HEK293 (cell line): ENCODE data around the gene EZH2.
A peak's percentile ranks its signal among the peaks of the same experiment; 100 is the strongest.

Source experiments
- CTCF ChIA-PET: fragments of 350-600 bp; formaldehyde crosslinking; extraction: SDS; loops from one replicate; lab custom pipeline; 2021; ENCODE audit warnings: antibody characterized with exemption; lab: Yijun Ruan, JAX
- POLR2A ChIA-PET: fragments of 300-600 bp; formaldehyde crosslinking; extraction: SDS; loops from one replicate; lab custom pipeline; 2020; ENCODE audit warnings: antibody characterized with exemption, inconsistent platforms; lab: Yijun Ruan, JAX
- H3K27ac ChIP-seq: fragments of 200-500 bp; sonication (Bioruptor generic); 2 replicates; pipeline ENCODE4 v1.5.1; 2014; ENCODE audit warnings: low read depth, low read length, control low read depth, inconsistent platforms; ENCODE audit errors: extremely low read depth
- H3K36me3 ChIP-seq, 2 experiments: fragments of 200-500 bp in 1 of 2; sonication (Bioruptor generic) in 1 of 2; 1 replicate in 1 of 2; 2 replicates in 1 of 2; pipeline ENCODE4 v1.5.1; 2014 to 2017; ENCODE audit warnings: inconsistent platforms in 2 of 2, low read length in 2 of 2; ENCODE audit not compliant: control insufficient read depth in 2 of 2, insufficient read depth in 1 of 2
- H3K4me1 ChIP-seq: fragments of 200-500 bp; sonication (Bioruptor generic); 2 replicates; pipeline ENCODE4 v1.5.1; 2014; ENCODE audit warnings: mild to moderate bottlenecking, low read length, inconsistent platforms; ENCODE audit not compliant: control insufficient read depth, insufficient read depth
- H3K4me3 ChIP-seq: 2 replicates; pipeline ENCODE4 v1.5.1; 2011; ENCODE audit warnings: low read depth, mild to moderate bottlenecking, control low read depth, low read length, moderate library complexity
- H3K9me3 ChIP-seq: fragments of 200-500 bp; sonication (Bioruptor generic); 2 replicates; pipeline ENCODE4 v1.5.1; 2014; ENCODE audit warnings: low read depth, low read length, inconsistent platforms; ENCODE audit not compliant: control insufficient read depth, insufficient read depth
- KLF1 ChIP-seq: fragments of 450-650 bp; formaldehyde crosslinking; IDR thresholded peaks from 2 replicates; pipeline ENCODE4 v1.5.1; 2016; ENCODE audit warnings: missing biosample characterization, missing genetic modification characterization
- KLF10 ChIP-seq: fragments of 450-650 bp; IDR thresholded peaks from 2 replicates; pipeline ENCODE4 v1.5.1; 2018; ENCODE audit warnings: missing biosample characterization, mild to moderate bottlenecking, missing genetic modification characterization
- MEIS1 ChIP-seq: sonication (generic); formaldehyde crosslinking; IDR thresholded peaks from 2 replicates; pipeline ENCODE4 v1.8.1; 2022; ENCODE audit warnings: missing genetic modification reagents, mild to moderate bottlenecking, borderline replicate concordance
- MYNN ChIP-seq: fragments of 450-650 bp; formaldehyde crosslinking; IDR thresholded peaks from 2 replicates; pipeline ENCODE4 v1.5.1; 2016; ENCODE audit warnings: missing biosample characterization, missing genetic modification characterization, borderline replicate concordance
- PATZ1 ChIP-seq: fragments of 450-650 bp; formaldehyde crosslinking; IDR thresholded peaks from 2 replicates; pipeline ENCODE4 v1.5.1; 2016; ENCODE audit warnings: missing biosample characterization, missing genetic modification characterization
- ZFP69B ChIP-seq: fragments of 450-650 bp; formaldehyde crosslinking; IDR thresholded peaks from 2 replicates; pipeline ENCODE4 v1.5.1; 2016; ENCODE audit warnings: missing biosample characterization, missing genetic modification characterization
- ZIC2 ChIP-seq: fragments of 450-650 bp; formaldehyde crosslinking; IDR thresholded peaks from 2 replicates; pipeline ENCODE4 v1.5.1; 2016; ENCODE audit warnings: missing biosample characterization, missing genetic modification characterization
- ZNF112 ChIP-seq: fragments of 450-650 bp; formaldehyde crosslinking; IDR thresholded peaks from 2 replicates; pipeline ENCODE4 v1.5.0; 2017; ENCODE audit warnings: missing biosample characterization, missing genetic modification characterization
- ZNF121 ChIP-seq: fragments of 450-650 bp; formaldehyde crosslinking; IDR thresholded peaks from 2 replicates; pipeline ENCODE4 v1.5.1; 2016; ENCODE audit warnings: missing biosample characterization, missing genetic modification characterization
- ZNF394 ChIP-seq: fragments of 450-650 bp; formaldehyde crosslinking; IDR thresholded peaks from 2 replicates; pipeline ENCODE4 v1.5.1; 2016; ENCODE audit warnings: missing biosample characterization, missing genetic modification characterization, mild to moderate bottlenecking, moderate library complexity, borderline replicate concordance
- ZNF544 ChIP-seq: fragments of 450-650 bp; formaldehyde crosslinking; IDR thresholded peaks from 2 replicates; pipeline ENCODE4 v1.5.0; 2017; ENCODE audit warnings: missing biosample characterization, missing genetic modification characterization
- ZNF558 ChIP-seq: fragments of 450-650 bp; formaldehyde crosslinking; IDR thresholded peaks from 2 replicates; pipeline ENCODE4 v1.5.1; 2016; ENCODE audit warnings: missing biosample characterization, missing genetic modification characterization
- ZNF626 ChIP-seq: fragments of 450-650 bp; sonication (Bioruptor Pico); formaldehyde crosslinking; IDR thresholded peaks from 2 replicates; pipeline ENCODE4 v1.5.1; 2018; ENCODE audit warnings: missing biosample characterization, missing genetic modification characterization, inconsistent platforms
- ZNF629 ChIP-seq: fragments of 450-650 bp; formaldehyde crosslinking; IDR thresholded peaks from 2 replicates; pipeline ENCODE4 v1.5.1; 2017; ENCODE audit warnings: missing biosample characterization, missing genetic modification characterization
- ZNF777 ChIP-seq: fragments of 450-650 bp; formaldehyde crosslinking; IDR thresholded peaks from 2 replicates; pipeline ENCODE4 v1.5.1; 2017; ENCODE audit warnings: missing biosample characterization, missing genetic modification characterization, borderline replicate concordance
- ZNF837 ChIP-seq: fragments of 450-650 bp; formaldehyde crosslinking; IDR thresholded peaks from 2 replicates; pipeline ENCODE4 v1.5.1; 2016; ENCODE audit warnings: missing biosample characterization, missing genetic modification characterization
- ZSCAN18 ChIP-seq: fragments of 450-650 bp; formaldehyde crosslinking; IDR thresholded peaks from 2 replicates; pipeline ENCODE4 v1.5.1; 2016; ENCODE audit warnings: missing biosample characterization, missing genetic modification characterization
- ZSCAN23 ChIP-seq: fragments of 450-650 bp; formaldehyde crosslinking; IDR thresholded peaks from 2 replicates; pipeline ENCODE4 v1.5.1; 2016; ENCODE audit warnings: missing biosample characterization, missing genetic modification characterization
- TF ChIP-seq, protein P1 (sequence below): fragments of 450-650 bp; formaldehyde crosslinking; IDR thresholded peaks from 2 replicates; pipeline ENCODE4 v1.5.1; 2017; ENCODE audit warnings: missing biosample characterization, missing genetic modification characterization
- TF ChIP-seq, protein P2 (sequence below): fragments of 450-650 bp; formaldehyde crosslinking; IDR thresholded peaks from 2 replicates; pipeline ENCODE4; 2016; ENCODE audit warnings: missing biosample characterization, missing genetic modification characterization

Gene EZH2

DNA sequence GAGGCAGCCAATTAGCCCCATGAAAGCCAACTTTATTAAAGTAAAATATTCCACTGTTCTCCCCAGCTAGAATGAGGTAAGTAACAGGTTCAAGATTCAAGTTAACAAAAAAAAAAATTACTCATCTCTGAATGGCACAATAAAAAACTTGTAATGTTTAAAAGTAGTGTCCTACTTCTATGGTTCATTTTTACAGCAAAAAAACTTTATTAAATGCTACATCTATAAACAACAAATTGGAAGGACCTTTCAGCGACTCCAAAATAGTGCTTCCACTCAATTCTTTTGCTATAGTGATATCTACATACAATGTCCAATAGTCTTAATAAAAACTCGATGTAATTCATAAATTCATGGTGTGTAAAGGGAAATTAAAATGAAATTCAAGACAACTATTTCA lies 59.2 kb downstream of the EZH2 start:
- Histone ChIP-seq H3K27ac (no peak overlapping the region), H3K4me3 (no peak overlapping the region), H3K4me1 (no peaks in the 10 kb centered on the region), H3K36me3 (peaks cover 0 to 42% of the 10 kb centered on the region in 2 experiments), H3K9me3 (no peaks in the 10 kb centered on the region)
- POLR2A ChIA-PET = no interaction called here
- CTCF ChIA-PET = no interaction called here
- TF ChIP-seq PATZ1 (no peak), ZFP69B (tag by site-specific recombination) (no peak), ZNF558 (tag by site-specific recombination) (no peak), ZNF626 (tag by site-specific recombination) (no peak), ZNF629 (no peak), ZSCAN23 (tag by site-specific recombination) (no peak), ZNF394 (no peak), ZNF544 (tag by site-specific recombination) (no peak), ZIC2 (tag by site-specific recombination) (no peak), ZNF777 (tag by site-specific recombination) (no peak), ZNF837 (no peak), ZSCAN18 (tag by site-specific recombination) (no peak), ZNF112 (no peak), MYNN (tag by site-specific recombination) (no peak), KLF1 (tag by site-specific recombination) (no peak), KLF10 (no peak)
- TF ChIP-seq, protein P1, sequence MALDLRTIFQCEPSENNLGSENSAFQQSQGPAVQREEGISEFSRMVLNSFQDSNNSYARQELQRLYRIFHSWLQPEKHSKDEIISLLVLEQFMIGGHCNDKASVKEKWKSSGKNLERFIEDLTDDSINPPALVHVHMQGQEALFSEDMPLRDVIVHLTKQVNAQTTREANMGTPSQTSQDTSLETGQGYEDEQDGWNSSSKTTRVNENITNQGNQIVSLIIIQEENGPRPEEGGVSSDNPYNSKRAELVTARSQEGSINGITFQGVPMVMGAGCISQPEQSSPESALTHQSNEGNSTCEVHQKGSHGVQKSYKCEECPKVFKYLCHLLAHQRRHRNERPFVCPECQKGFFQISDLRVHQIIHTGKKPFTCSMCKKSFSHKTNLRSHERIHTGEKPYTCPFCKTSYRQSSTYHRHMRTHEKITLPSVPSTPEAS (tag by site-specific recombination) = no peak

DNA sequence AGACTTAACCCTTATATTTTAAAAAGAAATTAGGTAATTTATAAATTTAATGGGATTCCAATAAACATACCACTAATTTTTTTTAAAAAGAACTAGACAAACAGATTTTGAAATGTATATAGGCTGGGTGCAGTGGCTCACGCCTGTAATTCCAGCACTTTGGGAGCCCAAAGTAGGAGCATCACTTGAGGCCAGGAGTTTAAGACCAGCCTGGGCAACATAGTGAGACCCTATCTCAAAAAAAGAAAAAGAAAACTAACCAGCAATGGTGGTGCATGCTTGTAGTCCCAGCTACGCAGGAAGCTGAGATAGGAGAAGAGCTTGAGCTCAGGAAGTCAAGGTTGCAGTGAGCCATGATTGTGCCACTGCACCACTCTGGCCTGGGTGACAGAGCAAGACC lies 62.7 kb downstream of the EZH2 start:
- Histone ChIP-seq H3K4me3 (no peak overlapping the region), H3K9me3 (no peaks in the 10 kb centered on the region), H3K36me3 (peaks cover 7 to 50% of the 10 kb centered on the region in 2 experiments), H3K27ac (no peak overlapping the region), H3K4me1 (no peaks in the 10 kb centered on the region)
- POLR2A ChIA-PET = interaction anchor here (0.7 kb wide), 1 partner anchor 12 kb away, joined by 4 read pairs; no protein-coding TSS in a partner anchor
- CTCF ChIA-PET = interaction anchor here (0.6 kb wide), 1 partner anchor 116 kb away, joined by 6 read pairs; no protein-coding TSS in a partner anchor
- TF ChIP-seq ZNF121 (tag by site-specific recombination) (peak; percentile 62; the same call in 1 of the 2 replicates), MEIS1 (CRISPR knock-in tag) (no peak)
- TF ChIP-seq, protein P2, sequence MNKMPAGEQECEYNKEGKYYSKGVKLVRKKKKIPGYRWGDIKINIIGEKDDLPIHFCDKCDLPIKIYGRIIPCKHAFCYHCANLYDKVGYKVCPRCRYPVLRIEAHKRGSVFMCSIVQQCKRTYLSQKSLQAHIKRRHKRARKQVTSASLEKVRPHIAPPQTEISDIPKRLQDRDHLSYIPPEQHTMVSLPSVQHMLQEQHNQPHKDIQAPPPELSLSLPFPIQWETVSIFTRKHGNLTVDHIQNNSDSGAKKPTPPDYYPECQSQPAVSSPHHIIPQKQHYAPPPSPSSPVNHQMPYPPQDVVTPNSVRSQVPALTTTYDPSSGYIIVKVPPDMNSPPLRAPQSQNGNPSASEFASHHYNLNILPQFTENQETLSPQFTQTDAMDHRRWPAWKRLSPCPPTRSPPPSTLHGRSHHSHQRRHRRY (tag by site-specific recombination) = no peak
